ENCODE measurements around the gene GNB3. TPM values are rescaled to one million over a fixed set of nuclear protein-coding genes. Genes with fewer than 3 reads are reported as not detected.

The GNB3 gene
- total and polyA plus RNA-seq, 9 of the 15 experiments (the other 6 are each of a cell fraction or from before 2014, with no cell fraction given), result 1.4 to 5.8 (median 2.0) TPM

DNA sequence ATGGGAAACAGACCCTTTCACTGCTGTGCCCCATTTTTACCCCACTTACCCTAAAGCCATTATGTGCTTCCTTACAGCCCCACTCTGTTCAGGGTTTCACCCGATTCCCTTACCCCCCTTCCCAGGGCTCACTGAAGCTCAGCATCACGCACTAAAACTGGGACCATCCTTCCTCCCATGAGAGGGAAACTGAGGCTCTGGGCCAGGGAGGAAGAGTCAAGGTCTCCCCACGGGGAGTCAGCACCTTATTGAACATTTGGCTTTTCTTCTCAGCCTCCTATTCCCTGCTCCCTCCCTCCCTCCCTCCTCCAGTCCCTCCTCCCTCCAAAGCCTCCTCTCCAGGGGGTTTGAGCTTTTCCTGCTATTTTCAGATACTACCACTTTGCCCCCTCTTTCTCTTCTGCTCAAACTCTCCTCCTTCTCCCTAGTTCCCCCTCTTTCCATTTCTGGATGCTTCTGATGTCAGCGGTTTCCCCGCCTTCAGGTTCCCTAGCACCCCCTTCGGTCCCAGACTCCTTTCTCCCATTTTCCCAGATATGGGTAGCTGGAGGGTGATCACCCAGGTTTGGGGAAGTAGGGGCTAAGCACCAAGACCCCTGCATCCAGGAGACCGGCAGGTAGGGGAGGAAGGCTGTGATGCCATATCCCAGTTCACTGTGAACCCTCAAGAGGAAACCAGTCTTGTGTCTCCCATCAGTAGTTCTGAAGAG lies 18.1 kb upstream of the GNB3 start:
- Histone ChIP-seq H3K9ac (ENCODE audit: insufficient read depth in 1 of 2, low read depth in 2 of 2, low read length in 2 of 2) (no peak overlapping the region), H3K27me3 (ENCODE audit: control insufficient read depth in 2 of 2, insufficient read depth in 2 of 2, low read length in 2 of 2) (peaks cover 0 to 4% of the 10 kb centered on the region in 2 experiments; a peak in 2 of 5 replicates), H3K9me3 (replicated peaks; ENCODE audit: control insufficient read depth, insufficient read depth, low read depth, low read length) (no peaks in the 10 kb centered on the region), H3K27ac (ENCODE audit: extremely low read depth, low read depth, low read length) (no peak overlapping the region), H3K4me2 (ENCODE audit: insufficient read depth, low read length) (no peak overlapping the region), H4K20me1 (replicated peaks; ENCODE audit: control insufficient read depth, insufficient read depth, low read length) (no peaks in the 10 kb centered on the region), H3K36me3 (ENCODE audit: control insufficient read depth, insufficient read depth, low read length) (no peaks in the 10 kb centered on the region), H2AFZ (ENCODE audit: low read depth, low read length) (no peak overlapping the region), H3K79me2 (ENCODE audit: control insufficient read depth, insufficient read depth, low read length) (no peaks in the 10 kb centered on the region; the same call in 2 of the 3 replicates), H3K4me3 (no peak overlapping the region), H3K9me1 (ENCODE audit: control insufficient read depth, insufficient read depth, low read length) (no peaks in the 10 kb centered on the region), H3K4me1 (replicated peaks in 1 of 2; ENCODE audit: control insufficient read depth in 2 of 2, insufficient read depth in 2 of 2, low read length in 2 of 2) (peaks cover 14 to 34% of the 10 kb centered on the region in 2 experiments; a peak in 4 of 5 replicates)
- DNase-seq (ENCODE audit: extremely low read depth in 1 of 4, low spot score in 3 of 4) (no peak), FAIRE-seq (no peak), ATAC-seq (no peak)
- WGBS (ENCODE audit: insufficient coverage, low coverage, missing lambda C conversion rate), result 6% methylated on average over 2 of the region's 7 CpGs
- POLR2A ChIA-PET, result interaction anchor here (1.0 kb wide), 1 partner anchor 10 kb away, joined by 3 read pairs; no protein-coding TSS in a partner anchor
- CTCF ChIA-PET (ENCODE audit: low intra/inter-chr PET ratio), result interaction anchor here (1.3 kb wide), 1 partner anchor 69 kb away, joined by 3 read pairs; no protein-coding TSS in a partner anchor
- no TSS peak for BruUV-seq (replicated peaks)
- TF ChIP-seq ZNF263 (CRISPR knock-in tag; IDR thresholded peaks at IDR 0.05; ENCODE audit: borderline replicate concordance) (peak; percentile 80), ZNF785 (CRISPR knock-in tag; IDR thresholded peaks at IDR 0.05) (no peak), SIN3A (IDR thresholded peaks at IDR 0.05; ENCODE audit: borderline replicate concordance in 2 of 2, control insufficient read depth in 1 of 2, low read depth in 2 of 2, low read length in 2 of 2) (no peak)
- TF ChIP-seq, protein P1, sequence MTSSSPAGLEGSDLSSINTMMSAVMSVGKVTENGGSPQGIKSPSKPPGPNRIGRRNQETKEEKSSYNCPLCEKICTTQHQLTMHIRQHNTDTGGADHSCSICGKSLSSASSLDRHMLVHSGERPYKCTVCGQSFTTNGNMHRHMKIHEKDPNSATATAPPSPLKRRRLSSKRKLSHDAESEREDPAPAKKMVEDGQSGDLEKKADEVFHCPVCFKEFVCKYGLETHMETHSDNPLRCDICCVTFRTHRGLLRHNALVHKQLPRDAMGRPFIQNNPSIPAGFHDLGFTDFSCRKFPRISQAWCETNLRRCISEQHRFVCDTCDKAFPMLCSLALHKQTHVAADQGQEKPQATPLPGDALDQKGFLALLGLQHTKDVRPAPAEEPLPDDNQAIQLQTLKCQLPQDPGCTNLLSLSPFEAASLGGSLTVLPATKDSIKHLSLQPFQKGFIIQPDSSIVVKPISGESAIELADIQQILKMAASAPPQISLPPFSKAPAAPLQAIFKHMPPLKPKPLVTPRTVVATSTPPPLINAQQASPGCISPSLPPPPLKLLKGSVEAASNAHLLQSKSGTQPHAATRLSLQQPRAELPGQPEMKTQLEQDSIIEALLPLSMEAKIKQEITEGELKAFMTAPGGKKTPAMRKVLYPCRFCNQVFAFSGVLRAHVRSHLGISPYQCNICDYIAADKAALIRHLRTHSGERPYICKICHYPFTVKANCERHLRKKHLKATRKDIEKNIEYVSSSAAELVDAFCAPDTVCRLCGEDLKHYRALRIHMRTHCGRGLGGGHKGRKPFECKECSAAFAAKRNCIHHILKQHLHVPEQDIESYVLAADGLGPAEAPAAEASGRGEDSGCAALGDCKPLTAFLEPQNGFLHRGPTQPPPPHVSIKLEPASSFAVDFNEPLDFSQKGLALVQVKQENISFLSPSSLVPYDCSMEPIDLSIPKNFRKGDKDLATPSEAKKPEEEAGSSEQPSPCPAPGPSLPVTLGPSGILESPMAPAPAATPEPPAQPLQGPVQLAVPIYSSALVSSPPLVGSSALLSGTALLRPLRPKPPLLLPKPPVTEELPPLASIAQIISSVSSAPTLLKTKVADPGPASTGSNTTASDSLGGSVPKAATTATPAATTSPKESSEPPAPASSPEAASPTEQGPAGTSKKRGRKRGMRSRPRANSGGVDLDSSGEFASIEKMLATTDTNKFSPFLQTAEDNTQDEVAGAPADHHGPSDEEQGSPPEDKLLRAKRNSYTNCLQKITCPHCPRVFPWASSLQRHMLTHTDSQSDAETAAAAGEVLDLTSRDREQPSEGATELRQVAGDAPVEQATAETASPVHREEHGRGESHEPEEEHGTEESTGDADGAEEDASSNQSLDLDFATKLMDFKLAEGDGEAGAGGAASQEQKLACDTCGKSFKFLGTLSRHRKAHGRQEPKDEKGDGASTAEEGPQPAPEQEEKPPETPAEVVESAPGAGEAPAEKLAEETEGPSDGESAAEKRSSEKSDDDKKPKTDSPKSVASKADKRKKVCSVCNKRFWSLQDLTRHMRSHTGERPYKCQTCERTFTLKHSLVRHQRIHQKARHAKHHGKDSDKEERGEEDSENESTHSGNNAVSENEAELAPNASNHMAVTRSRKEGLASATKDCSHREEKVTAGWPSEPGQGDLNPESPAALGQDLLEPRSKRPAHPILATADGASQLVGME (CRISPR knock-in tag; IDR thresholded peaks at IDR 0.05), result no peak
- in situ Hi-C loops (cut with MboI), result no loop called here
- intact Hi-C loops (cut with micrococcal nuclease), result loop anchor here (10.0 kb wide), 2 partner anchors 208 to 268 kb away; partner anchors contain the start of gene IFFO1

Data from K562 (cell line).